ENCODE results near the gene SGO2.
"Not testable (repeated sequence)": the region's sequence is repeated elsewhere in the genome, so short reads cannot be mapped to it uniquely, and the experiment has no call there.

The SGO2 gene

GRCh38 chr2:200523158-200523557 is 2.8 kb upstream of the SGO2 start:
- no peak for DNase-seq

- no peak for DNase-seq
Observed at GRCh38 chr2:200523604-200524003, 2.4 kb upstream of the SGO2 start.

GRCh38 chr2:200525066-200525465 is 941 bp upstream of the SGO2 start:
- no peak for DNase-seq

- no peak for DNase-seq
Observed at GRCh38 chr2:200525551-200525881, 491 bp upstream of the SGO2 start.

GRCh38 chr2:200528228-200528627 is 2.2 kb downstream of the SGO2 start:
- DNase-seq: no peak

- DNase-seq: no peak
Observed at GRCh38 chr2:200533754-200534153, 7.7 kb downstream of the SGO2 start.

GRCh38 chr2:200534572-200534971 is 8.6 kb downstream of the SGO2 start:
- no peak for DNase-seq

- no peak for DNase-seq
Observed at GRCh38 chr2:200538139-200538538, 12.1 kb downstream of the SGO2 start.

- no peak for DNase-seq
Observed at GRCh38 chr2:200540793-200541192, 14.8 kb downstream of the SGO2 start.

- DNase-seq: not testable (repeated sequence)
Observed at GRCh38 chr2:200566596-200566995, 40.6 kb downstream of the SGO2 start.

- no peak for DNase-seq
Observed at GRCh38 chr2:200567932-200568331, 41.9 kb downstream of the SGO2 start.

GRCh38 chr2:200575957-200576356 is 50.0 kb downstream of the SGO2 start:
- peak; percentile 32 for DNase-seq

- no peak for DNase-seq
Observed at GRCh38 chr2:200577027-200577426, 51.0 kb downstream of the SGO2 start.

- DNase-seq: peak; percentile 51
Observed at GRCh38 chr2:200578778-200579177, 52.8 kb downstream of the SGO2 start.

GRCh38 chr2:200584639-200585038 is 58.6 kb downstream of the SGO2 start:
- no peak for DNase-seq

- DNase-seq: no peak
Observed at GRCh38 chr2:200585340-200585729, 59.3 kb downstream of the SGO2 start.

GRCh38 chr2:200585730-200586643 is 60.0 kb downstream of the SGO2 start, which contains the start of gene AOX1:
AOX1 (plus strand) TSS chr2:200586014; CDS start chr2:200586109, 95 bp downstream.
- DNase-seq: peak; percentile 66

GRCh38 chr2:200586644-200586975 is 60.6 kb downstream of the SGO2 start:
- no peak for DNase-seq

GRCh38 chr2:200587007-200587616 is 61.1 kb downstream of the SGO2 start:
- DNase-seq: no peak

- no peak for DNase-seq
Observed at GRCh38 chr2:200588076-200588678, 62.2 kb downstream of the SGO2 start.

GRCh38 chr2:200590090-200590489 is 64.1 kb downstream of the SGO2 start:
- no peak for DNase-seq

- no peak for DNase-seq
Observed at GRCh38 chr2:200591308-200591707, 65.3 kb downstream of the SGO2 start.

- DNase-seq: peak; percentile 41
Observed at GRCh38 chr2:200592406-200593075, 66.5 kb downstream of the SGO2 start.

All from fibroblast of skin of back (primary cell).